ENCODE results near the gene WDR91.

The WDR91 gene

DNA sequence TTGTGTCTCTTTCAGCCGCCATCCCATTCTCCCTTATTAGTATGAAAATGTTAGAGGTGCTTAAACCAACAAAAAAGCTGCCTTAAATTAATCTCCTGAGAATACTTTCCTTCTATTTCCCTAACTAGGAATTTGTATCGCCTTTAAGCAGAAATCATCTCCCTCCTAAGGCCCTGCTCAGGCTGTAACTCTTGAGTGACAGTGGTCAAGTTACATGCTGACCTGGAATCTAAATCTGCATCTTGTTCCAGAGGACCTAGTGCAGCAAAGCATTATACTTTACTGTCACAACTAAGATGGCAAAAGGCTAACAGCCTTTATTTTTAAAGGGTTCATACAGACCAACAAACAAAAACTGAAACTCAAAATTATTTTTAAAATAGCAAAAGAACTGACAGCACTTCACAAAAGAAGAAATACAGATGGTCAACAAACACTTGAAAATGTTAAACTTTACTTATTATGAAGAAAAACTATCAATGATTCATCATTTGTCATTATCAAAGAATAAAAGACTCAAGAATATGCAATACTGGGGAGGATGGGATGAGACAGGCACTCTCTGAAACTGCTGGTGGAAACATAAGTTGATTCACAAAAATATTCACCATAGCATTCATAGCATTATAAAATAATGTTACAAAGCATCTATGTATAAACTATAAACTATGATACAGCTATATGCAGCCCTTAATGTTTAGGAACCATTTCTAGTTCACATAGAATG lies 51.8 kb downstream of the WDR91 start:
- DNase-seq: no peak

DNA sequence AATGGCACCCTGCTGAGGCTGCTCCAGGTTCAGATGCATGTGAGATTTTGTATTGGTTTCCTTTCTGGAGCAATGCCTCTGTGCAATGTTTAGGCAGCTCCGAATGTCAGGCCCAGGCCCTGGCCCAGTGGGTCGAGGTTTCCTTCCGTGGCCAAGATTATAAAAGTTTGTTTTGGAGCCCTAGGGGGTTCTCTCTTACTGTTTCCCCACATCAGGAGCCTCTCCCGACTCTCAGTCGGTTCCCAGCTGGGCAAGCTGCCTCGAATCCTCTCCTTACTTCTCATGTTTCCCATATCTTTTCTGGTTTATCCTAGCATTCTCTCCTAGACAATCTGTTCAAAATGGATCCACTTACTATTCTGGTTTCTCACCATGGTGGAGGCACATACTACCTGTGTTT lies 52.5 kb downstream of the WDR91 start:
- no peak for DNase-seq

DNA sequence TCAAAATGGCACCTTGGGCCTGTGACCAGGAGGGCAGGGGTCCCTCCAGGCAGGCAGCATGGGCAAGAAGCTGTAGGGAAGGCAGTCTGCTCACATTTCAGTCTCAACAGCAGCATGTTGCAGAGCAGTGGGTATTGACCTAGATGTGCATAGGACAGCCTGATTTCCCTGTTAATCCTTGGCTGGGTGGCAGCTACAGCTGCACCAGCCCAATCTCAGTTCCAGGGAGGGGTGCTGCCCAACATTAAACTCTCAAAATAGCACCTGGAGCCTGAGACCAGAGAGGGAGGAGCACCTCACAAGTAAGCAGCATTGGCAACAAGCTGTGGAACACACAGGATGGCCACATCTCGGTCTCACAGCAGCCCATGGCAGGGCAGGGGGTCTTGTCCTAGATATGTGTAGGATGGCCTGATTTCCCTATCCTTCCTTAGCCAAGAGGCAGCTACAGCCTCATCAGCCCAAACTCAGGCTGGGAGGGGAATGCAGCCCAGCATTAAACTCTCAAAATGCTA lies 53.1 kb downstream of the WDR91 start:
- DNase-seq: no peak

DNA sequence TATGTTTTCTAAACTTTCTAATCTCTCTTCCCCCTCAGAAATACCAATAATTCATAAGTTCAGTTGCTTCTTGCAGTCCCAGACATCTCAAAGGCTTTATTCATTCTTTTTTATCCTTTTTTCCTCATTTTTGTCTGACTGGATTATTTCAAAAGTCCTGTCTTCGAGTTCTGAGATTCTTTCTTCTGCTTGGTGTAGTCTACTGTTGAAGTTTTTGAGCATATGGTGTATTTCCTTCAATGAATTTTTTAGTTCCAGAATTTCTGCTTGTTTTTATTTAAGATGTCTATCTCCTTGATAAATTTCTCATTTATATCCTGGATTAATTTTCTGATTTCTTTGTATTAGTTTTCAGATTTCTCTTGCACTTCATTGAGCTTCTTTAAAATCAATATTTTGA lies 55.0 kb downstream of the WDR91 start:
- DNase-seq: no peak

DNA sequence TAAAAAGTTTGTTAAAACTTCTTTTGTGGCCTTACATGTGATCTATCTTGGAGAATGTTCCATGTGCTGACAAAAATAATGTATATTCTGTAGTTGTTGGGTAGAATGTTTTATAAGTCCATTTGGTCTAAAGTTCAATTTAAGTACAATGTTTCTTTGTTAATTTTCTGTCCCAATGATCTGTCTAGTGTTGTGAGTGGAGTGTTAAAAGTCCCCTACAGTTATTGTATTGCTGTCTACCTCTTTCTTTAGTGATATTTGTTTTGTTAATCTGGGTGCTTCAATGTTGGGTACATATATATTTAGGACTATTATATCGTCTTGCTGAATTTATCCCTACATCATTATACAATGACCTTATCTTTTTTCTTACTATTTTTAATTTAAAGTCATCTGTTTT lies 56.6 kb downstream of the WDR91 start:
- no peak for DNase-seq

DNA sequence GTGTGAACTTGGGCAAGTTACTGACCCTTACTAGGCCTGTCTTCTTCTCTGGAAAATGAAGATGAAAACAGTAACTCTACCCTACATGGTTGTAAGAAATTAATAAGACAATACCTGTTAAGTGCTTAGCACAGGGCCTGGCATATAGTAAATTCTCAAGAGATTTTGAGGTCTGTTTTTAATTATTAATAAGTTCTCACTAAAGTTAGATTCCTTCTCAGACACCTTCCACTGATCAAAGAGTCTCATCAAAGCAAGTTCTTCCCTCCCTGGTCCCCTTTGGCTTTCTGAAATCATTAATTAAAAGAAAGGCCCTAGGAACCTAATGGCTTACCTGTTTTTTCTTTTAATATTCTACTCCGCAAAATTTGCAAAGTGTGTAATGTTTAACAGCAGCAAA lies 58.9 kb downstream of the WDR91 start:
- DNase-seq: no peak

DNA sequence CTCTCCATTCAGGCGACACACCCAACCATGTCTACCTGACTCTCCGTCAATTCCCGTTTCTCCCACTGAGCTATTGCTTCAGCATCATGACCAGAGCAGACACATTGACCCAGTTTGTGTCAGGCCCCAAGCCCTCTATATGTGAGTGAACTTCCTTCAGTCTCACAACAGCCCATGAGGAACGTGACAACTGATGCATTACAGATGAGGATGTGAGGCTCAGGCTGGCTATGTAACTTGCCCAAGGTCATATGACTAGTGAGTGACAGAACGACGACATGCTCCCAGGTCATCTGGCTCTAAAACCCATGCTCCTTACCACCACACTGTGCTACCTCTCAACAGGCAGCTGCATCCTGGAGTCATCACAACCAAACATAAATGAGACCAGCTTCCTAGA lies 59.8 kb downstream of the WDR91 start:
- peak in 1 of 2 donors; percentile 58 for DNase-seq

DNA sequence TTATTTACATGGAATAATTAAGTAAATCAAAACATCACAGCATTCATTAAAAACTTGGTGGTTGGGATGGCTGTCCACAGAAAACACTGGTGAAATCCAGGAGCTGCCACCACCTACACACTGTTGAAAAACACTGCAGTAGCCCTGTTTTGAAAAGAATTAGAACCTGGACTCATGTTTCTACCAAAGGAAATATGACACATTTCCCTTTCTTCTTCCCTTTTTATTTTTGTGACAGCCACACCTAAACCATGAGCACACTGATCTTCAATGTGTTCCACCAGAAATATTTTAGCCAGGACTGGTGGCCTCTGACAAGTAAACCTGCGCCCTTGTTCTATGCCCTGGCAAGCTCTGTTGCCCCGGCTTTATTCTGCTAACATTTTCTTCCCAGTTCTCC lies 60.2 kb downstream of the WDR91 start:
- DNase-seq: no peak

DNA sequence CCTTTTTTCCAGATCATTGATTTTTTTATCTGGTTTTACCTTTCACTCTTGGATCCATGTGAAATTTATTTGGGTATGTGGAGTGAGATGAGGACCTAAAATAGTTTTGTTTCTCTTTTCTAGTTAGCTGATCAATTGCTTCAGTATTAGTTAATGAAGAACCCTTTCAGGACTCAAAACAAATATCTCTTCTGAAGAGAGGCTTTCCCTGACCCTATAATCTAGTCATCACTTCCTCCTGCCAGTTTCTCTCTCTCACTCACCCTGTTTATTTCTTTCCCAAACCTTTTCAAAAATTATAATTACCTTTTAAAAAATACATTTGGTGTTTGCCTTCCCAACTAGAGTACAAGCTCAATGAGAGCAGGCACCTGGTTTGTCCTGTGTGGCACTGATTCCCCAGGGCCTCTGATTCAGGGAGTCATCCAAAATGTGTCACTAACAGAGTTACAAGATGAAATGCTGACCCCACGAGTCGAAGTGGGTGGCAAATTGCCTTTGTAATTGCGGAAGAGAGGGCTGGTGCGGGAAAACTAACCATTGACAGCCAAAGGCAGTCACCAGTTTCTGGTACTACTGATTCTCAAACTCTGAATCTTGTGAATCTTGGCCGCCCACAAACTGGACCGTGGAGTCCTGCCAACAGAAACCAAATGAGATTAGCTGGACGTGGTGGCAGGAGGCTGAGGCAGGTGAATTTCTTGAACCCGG lies 61.1 kb downstream of the WDR91 start:
- DNase-seq: no peak

DNA sequence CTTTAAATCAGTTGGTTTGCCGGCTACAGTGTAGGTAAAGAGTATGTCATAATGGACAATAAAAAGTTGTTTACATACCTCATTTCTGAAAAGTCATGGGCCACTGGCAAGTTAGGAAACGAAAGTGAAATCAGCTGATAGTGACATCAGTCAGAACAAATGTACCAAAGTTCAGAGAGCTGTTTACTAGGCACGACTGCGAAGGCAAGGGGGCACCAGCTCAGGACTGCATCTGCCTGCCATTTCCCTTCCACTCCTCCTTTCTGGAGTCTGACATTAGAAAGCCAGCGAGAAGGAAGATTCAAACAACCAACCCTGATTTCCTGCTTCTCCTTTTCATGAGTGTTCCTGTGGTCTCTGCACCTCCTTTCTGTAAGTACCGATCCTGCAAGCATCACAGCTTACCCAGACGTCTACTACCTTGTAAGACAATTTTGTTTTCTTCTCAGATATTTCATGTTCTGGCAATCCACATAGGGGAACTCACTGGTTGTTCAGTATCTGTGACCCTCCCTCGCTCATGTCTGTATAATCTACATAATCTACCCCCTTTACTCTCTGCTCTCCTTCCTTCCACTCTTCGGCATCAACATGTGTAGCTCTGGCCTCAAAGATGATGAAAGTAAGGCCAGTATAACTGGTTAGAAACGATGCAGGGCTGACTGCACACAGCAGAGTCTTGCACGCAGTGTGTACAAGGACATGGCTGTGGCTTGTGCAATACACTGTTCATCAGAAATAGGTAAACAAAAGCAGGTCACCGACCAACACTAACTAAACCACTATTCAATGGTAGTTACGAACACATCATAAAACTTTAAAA lies 63.2 kb downstream of the WDR91 start, which contains the start of gene TMEM140:
TSS of gene TMEM140 (plus strand) at position 174 of the 823 bp plus-strand sequence. CDS start 16,370 bp downstream, outside the sequence.
- peak; percentile 70 to 83 for DNase-seq

DNA sequence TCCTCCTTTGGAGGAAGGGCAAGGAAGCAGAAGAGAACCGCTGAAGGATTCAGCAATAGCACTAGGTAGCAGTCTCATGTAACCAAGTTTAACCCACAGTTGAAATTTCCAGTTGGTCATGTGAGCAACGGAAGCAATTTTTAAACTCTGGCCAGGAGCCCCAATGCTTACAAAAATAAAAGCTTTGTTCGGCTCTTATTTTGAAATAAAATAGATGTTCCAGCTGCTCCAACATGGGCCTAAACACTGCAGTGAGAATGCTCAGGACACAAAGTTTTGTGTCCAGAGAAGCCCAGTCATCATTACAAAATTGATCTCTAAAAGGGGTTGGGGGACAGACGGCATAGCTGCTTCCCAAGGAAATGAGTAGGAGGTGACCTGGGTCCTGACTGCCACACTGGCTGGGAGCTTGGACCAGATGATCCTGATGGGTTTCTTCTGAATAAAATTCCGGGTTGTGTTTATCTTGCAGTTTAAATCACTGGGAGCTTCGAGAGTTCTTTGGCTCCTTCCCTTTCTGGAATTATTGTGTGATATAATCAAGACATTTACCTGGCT lies 63.9 kb downstream of the WDR91 start:
- DNase-seq: peak in 1 of 2 donors; percentile 55

DNA sequence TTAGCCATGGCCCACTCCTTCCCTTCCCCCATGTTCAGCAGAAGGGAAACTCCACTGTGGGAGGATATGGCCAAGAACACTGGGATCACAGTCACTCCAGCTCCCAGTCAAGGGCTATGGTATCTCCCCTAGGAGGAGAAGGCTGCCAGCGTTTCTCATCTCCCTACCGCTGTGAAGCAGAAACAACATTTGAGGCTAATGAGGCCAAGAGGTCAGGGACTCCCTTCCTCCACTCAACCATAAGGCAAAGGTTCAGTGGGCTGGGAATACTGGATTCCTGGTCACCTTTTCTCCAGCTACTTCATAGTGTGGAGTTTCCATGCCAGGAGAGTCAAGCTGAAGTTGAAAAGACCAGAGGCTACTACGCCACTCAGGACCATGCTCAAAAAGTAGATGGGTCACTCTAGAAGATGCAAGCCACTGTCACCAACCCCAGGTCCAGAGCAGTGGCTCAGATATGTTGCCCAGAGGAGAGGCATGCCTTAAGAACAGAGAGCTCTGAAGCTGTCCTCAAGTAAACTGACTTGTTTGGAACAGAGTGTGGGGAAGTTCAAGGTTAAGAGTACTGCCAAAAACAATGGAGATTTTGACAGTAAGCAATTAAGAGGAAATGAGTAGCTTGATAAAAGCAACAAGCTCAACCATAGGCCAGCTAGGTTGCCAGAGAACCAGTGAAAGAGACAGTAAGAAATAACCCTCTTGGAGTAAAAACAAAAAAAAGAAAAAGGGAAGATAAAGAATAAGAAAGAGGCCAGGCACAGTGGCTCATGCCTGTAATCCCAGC lies 67.2 kb downstream of the WDR91 start:
- no peak for DNase-seq
